GM12878 (cell line): ENCODE data around the gene SNCG. TPM values are rescaled to one million over a fixed set of nuclear protein-coding genes. Genes with fewer than 3 reads are reported as not detected.

Experiments used
- ATAC-seq: fragments of 200-7000 bp; cut with Tn5 transposase; 3 replicates; pipeline ENCODE4 v1.9.1; 2020; ENCODE audit warnings: mild to moderate bottlenecking, moderate library complexity
- BruUV-seq: library from RNA; stranded (reverse); fragments of 400-500 nt; replicated peaks from 2 replicates; lab custom pipeline; 2021; lab: Mats Ljungman, UMichigan
- CTCF ChIA-PET: fragments of 300-600 bp; sonication (Branson Sonifier 250); formaldehyde crosslinking; extraction: SDS; loops from one replicate; lab custom pipeline; 2021; ENCODE audit warnings: inconsistent platforms; lab: Yijun Ruan, JAX
- POLR2A ChIA-PET: fragments of 350-600 bp; formaldehyde crosslinking; extraction: SDS; loops from one replicate; lab custom pipeline; 2021; ENCODE audit warnings: inconsistent platforms; lab: Charles Lee
- RAD21 ChIA-PET: fragments of 300-600 bp; sonication (Branson Sonifier 250); formaldehyde crosslinking; loops from one replicate; lab custom pipeline; 2023; ENCODE audit warnings: antibody characterized with exemption; ENCODE audit not compliant: unreplicated experiment; lab: Charles Lee
- SMC1A ChIA-PET: fragments of 300-600 bp; sonication (Branson Sonifier 250); formaldehyde crosslinking; loops from one replicate; lab custom pipeline; 2023; ENCODE audit not compliant: unreplicated experiment, uncharacterized antibody; lab: Charles Lee
- DNase-seq: peaks from one replicate; pipeline ENCODE4 v3.0.0-alpha.2; 2011; ENCODE audit warnings: low read depth, low spot score
- FAIRE-seq: peaks from 3 replicates; lab custom pipeline; 2011; peaks lifted over from hg19 to GRCh38; lab: Jason Lieb, UNC
- H2AFZ ChIP-seq: 2 replicates; pipeline ENCODE4 v1.6.0; 2011; ENCODE audit warnings: low read depth, low read length, control low read depth; ENCODE audit not compliant: control insufficient read depth
- H3K27ac ChIP-seq: 2 replicates; pipeline ENCODE4 v1.5.1; 2011; ENCODE audit warnings: control low read depth; ENCODE audit not compliant: control insufficient read depth, insufficient read depth
- H3K27me3 ChIP-seq, 2 experiments: replicated peaks in 1 of 2; 2 replicates each; pipeline versions ENCODE4 v1.6.0 to v1.6.1; 2011; ENCODE audit warnings: low read length in 1 of 2; ENCODE audit not compliant: control insufficient read depth in 2 of 2, insufficient read depth in 2 of 2
- H3K36me3 ChIP-seq, 2 experiments: 2 replicates each; pipeline ENCODE4 v1.5.1; 2011; ENCODE audit warnings: low read length in 1 of 2; ENCODE audit not compliant: control insufficient read depth in 2 of 2, insufficient read depth in 2 of 2
- H3K4me1 ChIP-seq: 2 replicates; pipeline ENCODE4 v1.6.1; 2011; ENCODE audit warnings: mild to moderate bottlenecking, low read length, moderate library complexity, mixed read lengths; ENCODE audit not compliant: control insufficient read depth, insufficient read depth
- H3K4me2 ChIP-seq: 2 replicates; pipeline ENCODE4 v1.6.0; 2011; ENCODE audit warnings: control low read depth; ENCODE audit not compliant: control insufficient read depth, insufficient read depth
- H3K4me3 ChIP-seq: fragments of 200-600 bp; sonication (generic); 2 replicates; pipeline ENCODE4 v1.5.1; 2016
- H3K79me2 ChIP-seq: 2 replicates; pipeline ENCODE4 v1.6.0; 2011; ENCODE audit warnings: low read length; ENCODE audit not compliant: control insufficient read depth, insufficient read depth
- H3K9ac ChIP-seq: 2 replicates; pipeline ENCODE4 v1.8.0; 2011; ENCODE audit warnings: low read length, control low read depth, mixed read lengths; ENCODE audit not compliant: control insufficient read depth, insufficient read depth
- H3K9me3 ChIP-seq: replicated peaks from 3 replicates; pipeline ENCODE4 v1.5.1; 2011; ENCODE audit warnings: mild to moderate bottlenecking, low read length; ENCODE audit not compliant: control insufficient read depth, insufficient read depth
- H4K20me1 ChIP-seq: 2 replicates; pipeline ENCODE4 v1.6.0; 2011; ENCODE audit not compliant: control insufficient read depth, insufficient read depth
- BCL3 ChIP-seq: IDR thresholded peaks from 2 replicates; pipeline ENCODE4 v1.6.1; 2011; ENCODE audit warnings: borderline replicate concordance, low read depth, mild to moderate bottlenecking, moderate library complexity, low read length; ENCODE audit not compliant: insufficient read depth, poor library complexity, severe bottlenecking
- CREB1 ChIP-seq: IDR thresholded peaks from 2 replicates; pipeline ENCODE4 v1.6.1; 2012; ENCODE audit warnings: low read depth, mild to moderate bottlenecking, inconsistent platforms
- CTCF ChIP-seq, 3 experiments: IDR thresholded peaks in 2 of 3; conservative IDR thresholded peaks in 1 of 3; 2 replicates each; pipeline ENCODE4 v1.5.1; 2011; ENCODE audit warnings: low read depth in 3 of 3, low read length in 3 of 3, mild to moderate bottlenecking in 3 of 3, control low read depth in 2 of 3, moderate library complexity in 2 of 3, inconsistent platforms in 1 of 3, mixed read lengths in 1 of 3; ENCODE audit not compliant: control insufficient read depth in 2 of 3, insufficient read depth in 1 of 3; ENCODE audit errors: extremely low read depth in 1 of 3
- ETV6 ChIP-seq, 2 experiments: fragments of 450-650 bp in 1 of 2; IDR thresholded peaks in 1 of 2; conservative IDR thresholded peaks in 1 of 2; 2 replicates each; pipeline ENCODE4 v1.6.1; 2014; ENCODE audit warnings: antibody characterized with exemption in 1 of 2, borderline replicate concordance in 1 of 2, low read depth in 1 of 2, mild to moderate bottlenecking in 1 of 2, moderate library complexity in 1 of 2
- FOXK2 ChIP-seq: fragments of 450-650 bp; IDR thresholded peaks from 2 replicates; pipeline ENCODE4 v1.6.1; 2017; ENCODE audit warnings: mild to moderate bottlenecking, moderate library complexity
- HSF1 ChIP-seq: fragments of 150-350 bp; IDR thresholded peaks from 2 replicates; pipeline ENCODE4 v1.6.1; 2014; ENCODE audit warnings: mild to moderate bottlenecking, low read depth, low read length
- JUNB ChIP-seq: IDR thresholded peaks from 2 replicates; pipeline ENCODE4 v1.6.1; 2016; ENCODE audit warnings: antibody characterized with exemption, mild to moderate bottlenecking
- NR2C1 ChIP-seq: fragments of 450-650 bp; IDR thresholded peaks from 2 replicates; pipeline ENCODE4 v1.6.1; 2017; ENCODE audit warnings: antibody characterized with exemption, mild to moderate bottlenecking, moderate library complexity
- PKNOX1 ChIP-seq: fragments of 450-650 bp; IDR thresholded peaks from 2 replicates; pipeline ENCODE4 v1.6.1; 2016; ENCODE audit warnings: mild to moderate bottlenecking
- RB1 ChIP-seq: fragments of 450-650 bp; formaldehyde crosslinking; IDR thresholded peaks from 2 replicates; pipeline ENCODE4 v1.6.1; 2017; ENCODE audit warnings: mild to moderate bottlenecking, borderline replicate concordance
- RFX5 ChIP-seq: IDR thresholded peaks from 2 replicates; pipeline ENCODE4 v1.6.1; 2011; ENCODE audit warnings: low read depth, low read length, improper control_type of control experiment
- STAT3 ChIP-seq: IDR thresholded peaks from 2 replicates; pipeline ENCODE4 v1.6.1; 2011; ENCODE audit warnings: low read depth, low read length, improper control_type of control experiment
- TARDBP ChIP-seq: IDR thresholded peaks from 2 replicates; pipeline ENCODE4 v1.6.1; 2016; ENCODE audit warnings: borderline replicate concordance
- TCF12 ChIP-seq: IDR thresholded peaks from 2 replicates; pipeline ENCODE4 v1.6.1; 2011; ENCODE audit warnings: low read depth, mild to moderate bottlenecking, low read length
- USF1 ChIP-seq: IDR thresholded peaks from 2 replicates; pipeline ENCODE4 v1.6.1; 2011; ENCODE audit warnings: borderline replicate concordance, low read depth, mild to moderate bottlenecking, moderate library complexity, mixed read lengths, low read length; ENCODE audit not compliant: insufficient read depth; ENCODE audit errors: extremely low read length
- WGBS: methylation state at CpG from one replicate; pipeline ENCODE4 v1.1.6; 2016; ENCODE audit warnings: low lambda C conversion rate; ENCODE audit not compliant: insufficient replicate concordance, insufficient coverage; ENCODE audit errors: missing lambda C conversion rate; 5-methylcytosine and 5-hydroxymethylcytosine counted together
- in situ Hi-C: fragments of 300-500 bp; cut with MboI; formaldehyde crosslinking; loops from 9 replicates; pipeline ENCODE4 v1.14.3; 2018; ENCODE audit warnings: mixed read lengths
- intact Hi-C: fragments of 100-400 bp; cut with micrococcal nuclease; formaldehyde crosslinking; loops from one replicate; pipeline ENCODE4 v1.14.2; 2022; ENCODE audit not compliant: unreplicated experiment
- polyA plus RNA-seq, 11 experiments: library from polyadenylated mRNA; depleted of rRNA in 4 of 11; unstranded in 6 of 11; stranded (reverse) in 5 of 11; fragments of >200 nt; fragmentation: Nextera tagmentation in 4 of 11; fragmentation: Illumina TruSeq in 1 of 11; extraction: Ambion mirVana in 4 of 11; extraction: Trizol in 1 of 11; gene quantifications; 1 replicate in 1 of 11; 2 replicates in 10 of 11; pipeline versions ENCODE4 v1.2.1 to v1.2.3, GENCODE V29; 2011 to 2016; ENCODE audit warnings: inconsistent platforms in 2 of 11, missing spikeins in 2 of 11, low read depth in 1 of 11
- total RNA-seq, 4 experiments: library from RNA; depleted of rRNA in 3 of 4; stranded (reverse); fragments of >200 nt in 3 of 4; fragmentation: Illumina TruSeq in 1 of 4; extraction: Trizol in 1 of 4; gene quantifications; 2 replicates each; pipeline versions ENCODE4 v1.2.1 to v1.2.3, GENCODE V29; 2013 to 2021

Gene SNCG
- total and polyA plus RNA-seq, 10 of the 15 experiments (the other 5 are each of a cell fraction or from before 2014, with no cell fraction given), result 0.22 to 1.3 (median 0.42) TPM; not detected in 6

- H3K27me3 ChIP-seq, result no peaks in the 10 kb centered on the region
- no peaks in the 10 kb centered on the region for H4K20me1 ChIP-seq
- POLR2A ChIA-PET, result interaction anchor here (0.9 kb wide), 2 partner anchors 12 to 21 kb away, joined by 3 read pairs; partner anchors contain the start of gene MMRN2
- H3K79me2 ChIP-seq, result no peaks in the 10 kb centered on the region
- H3K36me3 ChIP-seq, result no peaks in the 10 kb centered on the region
- no peak overlapping the region for H3K4me2 ChIP-seq
- H3K4me3 ChIP-seq, result no peak overlapping the region
- CTCF ChIA-PET, result interaction anchor here (0.9 to 2.1 kb wide), 5 partner anchors 14 to 211 kb away, joined by 3 to 11 read pairs (median 5); no protein-coding TSS in a partner anchor
- H3K9me3 ChIP-seq, result no peaks in the 10 kb centered on the region
- DNase-seq (no peak), FAIRE-seq (no peak), ATAC-seq (no peak)
- in situ Hi-C loops (no loop called here), intact Hi-C loops (no loop called here)
- no peak overlapping the region for H3K9ac ChIP-seq
- H2AFZ ChIP-seq, result no peak overlapping the region
- no TSS peak for BruUV-seq
- SMC1A ChIA-PET, result interaction anchor here (0.8 to 1.1 kb wide), 3 partner anchors 13 to 137 kb away, joined by 3 read pairs; no protein-coding TSS in a partner anchor
- H3K4me1 ChIP-seq, result no peaks in the 10 kb centered on the region
- 59% methylated on average over 18 of the region's 18 CpGs for WGBS
- H3K27ac ChIP-seq, result no peak overlapping the region
- RAD21 ChIA-PET, result interaction anchor here (0.7 to 0.9 kb wide), 2 partner anchors 17 to 212 kb away, joined by 3 read pairs; no protein-coding TSS in a partner anchor
- TF ChIP-seq RB1 (no peak), FOXK2 (no peak), HSF1 (no peak), TARDBP (no peak), ETV6 (conservative IDR thresholded peaks at IDR 0.05 in 1 of 2, IDR thresholded peaks at IDR 0.05 in 1 of 2; ENCODE audit: borderline replicate concordance in 1 of 2, low read depth in 1 of 2) (no peak), NR2C1 (no peak), RFX5 (no peak), CTCF (IDR thresholded peaks at IDR 0.05 in 2 of 3, conservative IDR thresholded peaks at IDR 0.05 in 1 of 3; ENCODE audit: control insufficient read depth in 2 of 3, extremely low read depth in 1 of 3, insufficient read depth in 1 of 3, low read depth in 3 of 3, low read length in 3 of 3) (0 out of 6 replicates have a peak, but pooled peaks of 1 of the 3 experiments have one; percentile 2), USF1 (no peak), STAT3 (no peak), PKNOX1 (no peak), TCF12 (0 out of 2 replicates have a peak, but pooled peaks have one; percentile 47), JUNB (no peak), CREB1 (no peak), BCL3 (no peak)
These were observed 12.8 kb upstream of the SNCG start for GRCh38 chr10:86945361-86946212.
